ENCODE data around the gene DCC. TPM values are rescaled to one million over a fixed set of nuclear protein-coding genes. Genes with fewer than 3 reads are reported as not detected.

Gene DCC
- total RNA-seq, 2 donors from 2014 or later: not detected

DNA sequence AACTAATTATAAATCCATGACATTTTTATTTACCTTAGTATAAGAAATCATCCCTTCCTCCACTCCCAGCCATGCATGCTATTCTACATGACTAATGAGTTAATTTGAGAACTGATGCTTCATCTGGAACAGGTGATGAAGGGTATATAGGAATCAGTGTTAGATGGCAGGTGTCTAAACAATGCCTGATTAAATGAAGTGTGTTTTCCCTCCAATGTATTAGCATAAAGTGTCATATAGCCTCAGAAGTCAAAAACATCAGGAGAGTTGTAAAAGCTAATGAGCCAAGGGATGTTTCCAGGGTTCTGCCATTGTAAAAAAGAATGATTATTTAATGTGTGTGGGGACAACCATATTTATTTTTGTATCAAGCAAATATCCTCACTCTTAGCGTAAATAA lies 913.8 kb downstream of the DCC start:
- Mint-ChIP-seq H3K4me3 (no peak overlapping the region), H3K36me3 (ENCODE audit: low read depth) (no peaks in the 10 kb centered on the region), H3K4me1 (no peaks in the 10 kb centered on the region), H3K27me3 (no peaks in the 10 kb centered on the region), H3K27ac (no peak overlapping the region), H3K9me3 (peaks cover 10% of the 10 kb centered on the region)
- no peak for ATAC-seq (replicated peaks)

DNA sequence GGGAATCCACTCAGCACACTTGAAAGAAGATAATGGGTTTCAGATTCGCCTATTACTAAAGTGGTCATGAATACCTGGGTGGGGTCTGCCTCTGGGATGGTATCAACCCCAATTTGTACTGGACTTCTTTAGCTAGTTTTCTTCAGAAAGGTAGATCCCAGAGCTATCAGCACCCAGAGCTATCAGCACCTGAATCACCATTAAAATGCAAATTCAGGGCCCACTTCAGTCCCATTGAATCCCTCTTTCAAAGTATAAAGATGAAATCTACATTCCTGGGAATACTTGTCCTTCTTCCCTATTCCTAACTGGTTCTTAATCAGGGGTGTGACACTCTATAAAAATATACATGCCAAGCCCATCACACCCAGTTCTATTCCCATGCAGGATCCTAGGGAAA lies 914.3 kb downstream of the DCC start:
- H3K9me3 Mint-ChIP-seq: peaks cover 10% of the 10 kb centered on the region
- ATAC-seq (replicated peaks): no peak
- H3K27ac Mint-ChIP-seq: no peak overlapping the region
- H3K36me3 Mint-ChIP-seq (ENCODE audit: low read depth): no peaks in the 10 kb centered on the region
- no peaks in the 10 kb centered on the region for H3K27me3 Mint-ChIP-seq
- no peak overlapping the region for H3K4me3 Mint-ChIP-seq
- no peaks in the 10 kb centered on the region for H3K4me1 Mint-ChIP-seq

GRCh38 chr18:53261241-53261640 lies 921.2 kb downstream of the DCC start:
- Mint-ChIP-seq H3K4me3 (no peak overlapping the region), H3K9me3 (peaks cover 18% of the 10 kb centered on the region), H3K27me3 (no peaks in the 10 kb centered on the region), H3K4me1 (no peaks in the 10 kb centered on the region), H3K27ac (no peak overlapping the region), H3K36me3 (ENCODE audit: low read depth) (no peaks in the 10 kb centered on the region)
- no peak for ATAC-seq (replicated peaks)

- peaks cover 13% of the 10 kb centered on the region for H3K9me3 Mint-ChIP-seq
- no peak overlapping the region for H3K27ac Mint-ChIP-seq
- H3K4me1 Mint-ChIP-seq: no peaks in the 10 kb centered on the region
- no peak overlapping the region for H3K4me3 Mint-ChIP-seq
- no peak for ATAC-seq (replicated peaks)
- H3K36me3 Mint-ChIP-seq (ENCODE audit: low read depth): no peaks in the 10 kb centered on the region
- H3K27me3 Mint-ChIP-seq: no peaks in the 10 kb centered on the region
Observed at GRCh38 chr18:53266850-53267249, 926.9 kb downstream of the DCC start.

DNA sequence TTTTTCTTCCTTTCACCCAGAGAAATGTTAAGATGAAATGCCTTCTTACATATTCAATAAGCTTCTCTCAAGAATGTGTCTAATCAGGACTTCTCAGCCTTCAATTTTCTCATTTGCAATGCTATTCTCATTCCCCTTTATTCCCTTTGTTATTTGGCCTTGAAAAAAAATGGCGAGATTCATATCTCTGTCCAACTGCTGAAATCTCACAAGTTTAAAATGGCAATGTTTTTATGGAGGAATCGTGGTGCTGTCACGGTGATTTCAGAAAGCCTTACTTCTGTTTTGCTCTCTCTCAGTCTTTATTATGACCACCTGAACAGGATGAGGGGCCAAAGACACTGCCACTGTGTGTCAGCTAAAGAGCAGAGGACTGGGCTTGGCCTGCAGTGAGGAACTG lies 928.5 kb downstream of the DCC start:
- no peak for ATAC-seq (replicated peaks)
- Mint-ChIP-seq H3K4me1 (no peaks in the 10 kb centered on the region), H3K36me3 (ENCODE audit: low read depth) (no peaks in the 10 kb centered on the region), H3K27ac (no peak overlapping the region), H3K4me3 (no peak overlapping the region), H3K9me3 (peaks cover 10% of the 10 kb centered on the region), H3K27me3 (no peaks in the 10 kb centered on the region)

DNA sequence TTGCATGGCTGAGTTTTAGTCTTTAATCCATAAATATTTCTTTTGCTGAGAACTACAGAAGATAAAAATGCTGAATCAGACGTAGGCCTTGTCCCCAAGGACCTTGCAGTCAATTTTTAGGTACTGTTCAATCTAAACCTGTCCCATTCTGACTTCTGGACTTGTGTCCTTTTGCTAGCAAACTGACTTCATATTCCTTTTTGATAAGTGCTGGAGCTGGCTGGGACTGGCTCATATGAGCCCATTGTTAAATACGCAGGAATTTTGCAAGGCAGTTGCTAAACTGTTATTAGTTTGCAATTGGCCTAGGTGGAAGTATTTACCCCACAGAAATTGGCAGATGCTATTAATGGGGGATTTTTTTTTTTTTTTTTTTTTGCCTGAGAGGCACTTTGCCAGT lies 941.4 kb downstream of the DCC start:
- H3K27me3 Mint-ChIP-seq: no peaks in the 10 kb centered on the region
- no peaks in the 10 kb centered on the region for H3K36me3 Mint-ChIP-seq (ENCODE audit: low read depth)
- no peaks in the 10 kb centered on the region for H3K4me1 Mint-ChIP-seq
- peaks cover 12% of the 10 kb centered on the region for H3K9me3 Mint-ChIP-seq
- H3K27ac Mint-ChIP-seq: no peak overlapping the region
- ATAC-seq (replicated peaks): no peak
- H3K4me3 Mint-ChIP-seq: no peak overlapping the region

DNA sequence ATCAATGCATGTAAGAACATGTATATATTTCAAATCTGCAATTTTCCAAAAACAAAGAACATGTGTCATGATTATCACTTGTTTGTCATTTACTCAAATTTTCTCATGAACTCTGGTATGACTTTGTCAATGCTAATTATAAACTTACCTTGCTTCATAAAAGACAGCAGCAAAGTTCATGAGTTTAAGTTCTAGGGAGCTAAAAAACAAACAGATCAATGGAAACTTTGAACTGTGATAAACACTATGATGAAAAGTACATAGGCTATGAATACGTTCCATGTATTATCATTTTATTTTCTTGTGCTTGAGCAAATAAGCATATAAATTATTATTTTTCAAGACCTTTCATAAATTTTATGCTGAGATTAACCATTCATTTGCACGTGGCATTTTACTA lies 943.7 kb downstream of the DCC start:
- Mint-ChIP-seq H3K27me3 (no peaks in the 10 kb centered on the region), H3K36me3 (ENCODE audit: low read depth) (no peaks in the 10 kb centered on the region), H3K9me3 (peaks cover 8% of the 10 kb centered on the region), H3K4me3 (no peak overlapping the region), H3K4me1 (no peaks in the 10 kb centered on the region), H3K27ac (no peak overlapping the region)
- ATAC-seq (replicated peaks): no peak

GRCh38 chr18:53305461-53305860 lies 965.5 kb downstream of the DCC start:
- no peaks in the 10 kb centered on the region for H3K36me3 Mint-ChIP-seq (ENCODE audit: low read depth)
- ATAC-seq (replicated peaks): no peak
- peaks cover 24% of the 10 kb centered on the region for H3K9me3 Mint-ChIP-seq
- H3K27ac Mint-ChIP-seq: no peak overlapping the region
- H3K4me1 Mint-ChIP-seq: no peaks in the 10 kb centered on the region
- H3K27me3 Mint-ChIP-seq: no peaks in the 10 kb centered on the region
- no peak overlapping the region for H3K4me3 Mint-ChIP-seq

DNA sequence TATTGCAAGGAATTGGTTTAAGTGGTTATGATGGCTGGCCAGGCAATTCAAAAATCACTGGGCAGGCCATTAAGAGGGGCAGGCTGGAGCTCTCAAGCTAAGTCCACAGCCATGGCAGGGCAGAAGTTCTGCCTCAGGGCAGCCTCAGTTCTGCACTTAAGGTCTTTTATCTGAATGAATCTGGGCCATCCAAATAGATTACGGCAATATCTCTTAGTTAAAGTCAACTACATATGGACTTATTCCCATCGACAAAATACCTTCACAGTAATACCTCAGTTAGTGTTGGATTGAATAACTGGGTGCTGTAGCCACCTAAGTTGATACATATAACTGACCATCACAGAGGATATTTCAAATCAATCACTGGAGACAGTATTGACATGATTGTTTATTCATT lies 979.6 kb downstream of the DCC start:
- no peak overlapping the region for H3K27ac Mint-ChIP-seq
- H3K4me3 Mint-ChIP-seq: no peak overlapping the region
- ATAC-seq (replicated peaks): no peak
- peaks cover 9% of the 10 kb centered on the region for H3K9me3 Mint-ChIP-seq
- H3K36me3 Mint-ChIP-seq (ENCODE audit: low read depth): no peaks in the 10 kb centered on the region
- H3K4me1 Mint-ChIP-seq: no peaks in the 10 kb centered on the region
- H3K27me3 Mint-ChIP-seq: no peaks in the 10 kb centered on the region

GRCh38 chr18:53322163-53322562 lies 982.2 kb downstream of the DCC start:
- ATAC-seq (replicated peaks): no peak
- H3K27me3 Mint-ChIP-seq: no peaks in the 10 kb centered on the region
- no peaks in the 10 kb centered on the region for H3K4me1 Mint-ChIP-seq
- H3K36me3 Mint-ChIP-seq (ENCODE audit: low read depth): no peaks in the 10 kb centered on the region
- H3K27ac Mint-ChIP-seq: no peak overlapping the region
- H3K9me3 Mint-ChIP-seq: peaks cover 5% of the 10 kb centered on the region
- no peak overlapping the region for H3K4me3 Mint-ChIP-seq

GRCh38 chr18:53324353-53324752 lies 984.4 kb downstream of the DCC start:
- Mint-ChIP-seq H3K27ac (no peak overlapping the region), H3K4me1 (no peaks in the 10 kb centered on the region), H3K4me3 (no peak overlapping the region), H3K9me3 (peaks cover 5% of the 10 kb centered on the region), H3K36me3 (ENCODE audit: low read depth) (no peaks in the 10 kb centered on the region), H3K27me3 (no peaks in the 10 kb centered on the region)
- no peak for ATAC-seq (replicated peaks)

- H3K9me3 Mint-ChIP-seq: no peaks in the 10 kb centered on the region
- H3K4me1 Mint-ChIP-seq: no peaks in the 10 kb centered on the region
- ATAC-seq (replicated peaks): no peak
- H3K27ac Mint-ChIP-seq: no peak overlapping the region
- H3K4me3 Mint-ChIP-seq: no peak overlapping the region
- H3K27me3 Mint-ChIP-seq: no peaks in the 10 kb centered on the region
- H3K36me3 Mint-ChIP-seq (ENCODE audit: low read depth): no peaks in the 10 kb centered on the region
Observed at GRCh38 chr18:53360501-53361443, 1020.8 kb downstream of the DCC start.

DNA sequence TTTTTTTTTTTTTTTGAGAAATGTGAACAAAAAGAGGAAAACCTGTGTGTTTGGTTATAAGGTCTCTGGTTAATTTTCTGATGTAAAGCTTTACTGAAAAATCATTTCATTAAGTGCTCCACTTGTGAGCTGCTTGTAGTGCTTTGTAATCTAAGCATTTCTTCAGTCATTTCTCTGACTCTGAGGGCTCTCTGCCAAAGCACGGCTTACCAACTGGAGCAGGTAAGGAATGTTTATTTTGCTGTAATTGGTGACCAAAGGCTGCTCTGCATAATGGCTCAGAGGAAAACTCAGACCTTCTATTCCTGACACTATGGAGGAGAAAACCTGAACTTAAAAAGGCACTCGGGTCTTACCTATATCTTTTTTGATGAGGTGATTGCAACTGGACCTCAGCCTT lies 1035.6 kb downstream of the DCC start:
- Mint-ChIP-seq H3K27ac (no peak overlapping the region), H3K4me3 (no peak overlapping the region), H3K27me3 (no peaks in the 10 kb centered on the region), H3K9me3 (no peaks in the 10 kb centered on the region), H3K4me1 (no peaks in the 10 kb centered on the region), H3K36me3 (ENCODE audit: low read depth) (no peaks in the 10 kb centered on the region)
- ATAC-seq (replicated peaks): no peak

DNA sequence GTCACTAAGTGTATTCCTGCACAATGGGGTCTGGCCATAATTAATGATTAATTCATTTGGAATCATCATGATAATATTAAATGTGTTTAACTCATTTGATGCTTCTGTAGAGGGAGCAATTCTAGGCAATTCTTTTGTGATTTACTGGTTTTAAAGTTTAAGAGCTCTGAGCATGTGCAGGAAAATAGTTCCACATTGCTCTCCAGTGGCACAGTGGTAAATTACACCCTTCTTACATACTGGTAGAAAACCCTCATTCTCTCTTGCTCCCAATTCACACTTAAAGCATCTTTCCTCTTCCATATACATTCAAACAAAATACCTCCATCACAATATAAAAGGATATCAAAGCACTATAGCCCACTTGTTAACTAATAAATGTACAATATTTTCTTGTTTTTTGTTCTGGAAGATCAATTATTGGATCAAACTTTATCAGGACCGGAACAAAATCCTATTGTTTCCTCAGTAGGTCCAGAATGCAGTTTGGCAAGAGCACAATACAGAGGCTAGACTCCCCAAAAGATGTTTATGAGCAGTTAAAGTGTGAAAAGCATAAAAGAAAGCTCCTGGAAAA lies 1040.2 kb downstream of the DCC start:
- no peaks in the 10 kb centered on the region for H3K4me1 Mint-ChIP-seq
- H3K36me3 Mint-ChIP-seq (ENCODE audit: low read depth): no peaks in the 10 kb centered on the region
- no peak overlapping the region for H3K4me3 Mint-ChIP-seq
- no peaks in the 10 kb centered on the region for H3K27me3 Mint-ChIP-seq
- H3K9me3 Mint-ChIP-seq: no peaks in the 10 kb centered on the region
- no peak for ATAC-seq (replicated peaks)
- no peak overlapping the region for H3K27ac Mint-ChIP-seq

- ATAC-seq (replicated peaks): no peak
- no peak overlapping the region for H3K4me3 Mint-ChIP-seq
- H3K36me3 Mint-ChIP-seq (ENCODE audit: low read depth): no peaks in the 10 kb centered on the region
- no peak overlapping the region for H3K27ac Mint-ChIP-seq
- no peaks in the 10 kb centered on the region for H3K27me3 Mint-ChIP-seq
- H3K4me1 Mint-ChIP-seq: no peaks in the 10 kb centered on the region
- H3K9me3 Mint-ChIP-seq: no peaks in the 10 kb centered on the region
Observed at GRCh38 chr18:53382870-53383269, 1042.9 kb downstream of the DCC start.
